Stimulated activated CD4-positive, alpha-beta T cell treated with anti-CD3 and anti-CD28 coated beads, TNF-alpha, amount 100 ng/mL, for 1 hour (primary cell): ENCODE data around the gene HOXC13.

Experiments
- DNase-seq, 3 donors: peaks; one replicate each; pipeline ENCODE4 v3.0.0-alpha.2; 2020; ENCODE audit warnings: low read depth in 3 of 3, low spot score in 1 of 3

HOXC13 gene

DNA sequence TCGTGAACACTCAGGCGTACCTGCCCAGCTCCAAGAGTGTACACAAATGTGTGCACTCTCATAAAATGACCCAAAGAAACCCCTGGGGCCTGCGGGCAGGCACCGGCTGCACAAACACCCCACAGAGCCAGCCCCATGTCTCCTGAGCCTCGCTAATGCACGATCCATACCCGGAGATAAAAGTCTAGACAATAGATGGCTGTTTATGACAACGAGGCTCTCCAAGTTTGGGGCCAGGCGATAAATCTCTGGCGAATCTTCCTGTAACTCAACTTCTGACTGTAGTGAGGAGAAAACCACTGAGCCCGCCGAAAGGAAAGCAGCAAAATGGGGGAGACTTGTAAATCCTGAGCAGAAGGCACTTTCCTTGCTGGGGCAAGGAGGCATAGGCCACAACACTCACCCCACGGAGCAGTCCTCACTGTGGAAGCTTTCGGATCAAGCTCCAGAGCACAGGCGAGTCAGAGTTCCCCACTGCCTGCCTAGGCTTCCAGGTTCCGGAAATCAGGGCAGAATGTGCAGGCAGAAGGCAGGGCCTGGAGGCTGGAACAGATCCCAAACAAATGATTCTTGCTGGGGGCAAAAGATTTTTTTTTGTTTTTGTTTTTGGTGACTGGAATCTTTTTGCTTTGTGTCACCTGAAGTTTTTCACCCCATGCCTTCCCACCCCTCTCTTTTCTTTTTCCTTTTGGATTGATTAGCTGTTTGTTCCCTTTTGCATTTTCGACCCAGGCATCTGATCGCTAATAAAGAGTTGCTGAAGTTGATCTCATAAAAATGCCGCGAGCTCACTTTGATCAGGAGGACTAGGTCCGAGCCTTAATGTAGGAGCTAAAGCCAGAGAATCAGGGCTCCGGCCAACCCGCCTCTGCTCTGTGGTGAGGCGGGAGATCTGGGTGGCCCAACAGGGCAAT lies 29.8 kb downstream of the HOXC13 start:
- no peak for DNase-seq

DNA sequence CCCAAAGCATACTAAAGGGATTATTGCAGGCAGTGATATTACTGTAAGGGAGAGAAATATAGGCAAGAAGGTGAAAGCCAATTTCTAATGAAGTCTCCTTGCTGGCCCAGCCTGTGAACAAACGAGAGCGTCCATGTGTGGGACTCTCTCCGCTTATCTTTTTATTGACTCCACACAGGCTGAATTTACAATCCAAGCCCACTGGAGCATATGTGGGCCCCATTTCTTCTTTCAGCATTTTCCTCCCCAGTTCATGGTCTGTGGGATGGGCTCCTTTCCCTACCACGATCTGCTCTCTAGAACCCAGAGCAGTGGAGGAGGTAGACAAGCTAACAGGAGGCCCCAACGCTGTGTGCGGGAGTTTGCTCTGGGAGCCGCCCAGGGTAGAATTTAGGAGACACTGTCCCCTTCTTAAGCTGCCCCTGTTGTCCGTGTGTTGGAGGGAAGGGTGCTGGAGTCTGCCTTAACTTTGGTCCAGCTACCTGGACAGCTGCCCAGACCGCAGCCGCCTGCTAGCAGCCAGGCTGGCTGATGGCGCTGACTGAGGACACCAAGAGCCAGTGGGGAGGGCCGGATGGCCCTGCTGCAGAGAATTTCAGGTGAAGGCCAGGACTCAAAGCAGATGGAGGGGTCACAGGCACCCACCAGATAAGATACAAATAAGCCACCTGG lies 31.1 kb downstream of the HOXC13 start:
- no peak for DNase-seq

GRCh38 chr12:53970451-53970850 lies 31.8 kb downstream of the HOXC13 start:
- DNase-seq: no peak

DNA sequence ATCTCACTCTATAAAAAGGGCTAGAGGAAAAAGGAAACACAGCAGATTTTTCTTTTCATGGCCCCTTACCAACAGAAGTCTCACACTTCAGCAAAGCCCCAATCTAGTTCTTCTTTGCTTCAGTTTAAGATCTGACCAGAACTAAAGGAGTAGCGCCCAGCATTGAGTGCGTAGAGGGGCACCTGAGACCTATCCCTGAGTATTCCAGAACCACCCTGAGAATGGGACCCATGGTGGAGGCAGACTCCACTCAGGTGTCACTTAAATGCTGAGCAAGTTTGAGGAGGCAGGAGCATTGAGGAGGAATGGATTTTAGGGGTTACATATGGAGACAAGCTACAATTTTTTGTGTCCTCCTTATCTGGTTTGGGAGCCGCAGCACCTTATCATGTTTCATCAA lies 32.5 kb downstream of the HOXC13 start:
- DNase-seq: no peak

- no peak for DNase-seq
Measured at GRCh38 chr12:53971686-53972085, 33.1 kb downstream of the HOXC13 start.

GRCh38 chr12:53972152-53972702 lies 33.6 kb downstream of the HOXC13 start:
- DNase-seq: no peak

- DNase-seq: no peak
Measured at GRCh38 chr12:53972722-53973235, 34.1 kb downstream of the HOXC13 start, which contains the start of gene HOXC11. Gene HOXC11 (plus strand): TSS chr12:53973126. CDS start chr12:53973242, 116 bp downstream.

GRCh38 chr12:53973236-53974042 lies 34.8 kb downstream of the HOXC13 start:
- DNase-seq: no peak

DNA sequence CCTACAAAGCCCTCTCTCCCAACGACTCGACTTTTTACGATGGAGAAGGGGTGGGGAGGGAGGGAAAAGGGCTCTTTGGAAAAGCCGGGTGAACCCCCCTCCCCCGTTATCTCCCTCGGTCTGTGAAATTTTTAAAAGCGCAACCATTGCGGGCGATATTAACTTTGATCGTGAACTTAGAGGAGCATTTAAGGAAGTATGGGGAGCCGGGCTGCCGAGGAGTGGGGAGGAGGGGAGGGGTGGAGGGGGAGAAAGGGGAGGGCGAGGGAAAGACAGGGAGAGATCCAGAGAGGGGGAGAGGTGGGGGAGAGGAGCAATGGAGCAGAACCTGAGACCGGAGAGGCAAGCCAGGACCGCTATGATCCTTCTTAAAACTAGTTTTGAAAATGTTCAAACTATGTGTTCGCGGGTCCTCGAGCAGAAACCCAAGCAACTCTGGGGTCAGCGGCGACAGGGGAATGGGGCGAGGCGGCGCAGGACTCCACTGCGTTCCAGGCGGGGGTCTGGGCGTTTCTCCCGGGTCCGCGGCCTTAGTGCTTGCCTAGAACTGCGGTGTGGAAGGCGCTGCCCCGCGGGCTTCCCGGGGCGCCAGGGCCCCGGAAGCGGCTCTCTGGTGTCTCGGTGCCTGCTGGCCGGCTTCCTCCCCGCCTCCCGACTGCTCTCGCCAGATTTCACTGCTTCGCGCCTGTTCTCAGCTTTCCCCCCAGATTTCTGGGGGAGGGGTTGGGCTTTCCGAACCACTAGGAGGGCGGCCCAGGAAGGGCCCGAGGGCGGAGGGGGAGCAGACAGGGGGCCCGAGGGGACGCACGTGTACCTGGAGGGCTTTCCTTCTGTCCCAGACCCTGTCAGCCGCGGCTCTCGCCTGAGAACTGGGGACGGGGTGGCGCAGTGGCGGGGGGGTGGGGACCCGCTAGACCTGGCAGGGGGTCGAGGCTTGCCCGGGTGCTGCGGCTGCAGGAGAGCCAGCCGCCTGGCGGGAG lies 35.7 kb downstream of the HOXC13 start, which contains the start of gene HOTAIR:
Gene HOTAIR (minus strand): TSS at position 871 of the 980 bp plus-strand sequence.
- DNase-seq: no peak

- no peak for DNase-seq
Measured at GRCh38 chr12:53975064-53975471, 36.4 kb downstream of the HOXC13 start.

DNA sequence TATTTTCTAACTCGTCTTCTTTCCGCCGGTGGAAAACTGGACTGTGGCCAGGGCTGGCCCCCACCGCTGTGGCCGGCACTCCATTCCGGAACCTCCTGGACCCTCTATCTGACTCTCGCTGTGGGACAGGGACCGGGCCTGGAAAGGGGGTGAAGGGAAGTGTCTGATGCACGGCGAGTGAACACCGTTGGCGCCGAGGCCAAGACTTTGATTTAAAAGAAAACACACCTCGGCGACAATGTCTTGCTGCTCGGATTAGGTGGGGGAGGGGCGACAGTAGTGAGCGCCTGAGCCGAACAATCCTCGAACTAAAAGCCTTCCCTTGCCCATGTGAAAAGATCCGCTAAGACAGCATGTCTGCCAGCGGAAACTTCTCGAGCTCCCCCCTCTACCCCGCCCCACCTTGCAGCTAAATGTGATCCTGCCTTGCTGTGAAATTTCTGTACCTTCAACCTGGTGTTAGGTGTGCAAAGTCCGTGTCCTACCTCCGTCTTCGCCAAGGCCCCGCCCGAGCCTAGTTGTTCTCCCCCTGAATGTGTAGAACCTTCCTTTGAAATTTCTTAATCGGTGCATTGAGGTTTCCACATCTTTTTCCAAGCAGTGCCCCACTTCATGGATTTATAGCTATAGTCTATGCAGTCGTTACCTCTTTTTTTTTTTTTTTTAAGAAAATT lies 37.0 kb downstream of the HOXC13 start:
- no peak for DNase-seq

DNA sequence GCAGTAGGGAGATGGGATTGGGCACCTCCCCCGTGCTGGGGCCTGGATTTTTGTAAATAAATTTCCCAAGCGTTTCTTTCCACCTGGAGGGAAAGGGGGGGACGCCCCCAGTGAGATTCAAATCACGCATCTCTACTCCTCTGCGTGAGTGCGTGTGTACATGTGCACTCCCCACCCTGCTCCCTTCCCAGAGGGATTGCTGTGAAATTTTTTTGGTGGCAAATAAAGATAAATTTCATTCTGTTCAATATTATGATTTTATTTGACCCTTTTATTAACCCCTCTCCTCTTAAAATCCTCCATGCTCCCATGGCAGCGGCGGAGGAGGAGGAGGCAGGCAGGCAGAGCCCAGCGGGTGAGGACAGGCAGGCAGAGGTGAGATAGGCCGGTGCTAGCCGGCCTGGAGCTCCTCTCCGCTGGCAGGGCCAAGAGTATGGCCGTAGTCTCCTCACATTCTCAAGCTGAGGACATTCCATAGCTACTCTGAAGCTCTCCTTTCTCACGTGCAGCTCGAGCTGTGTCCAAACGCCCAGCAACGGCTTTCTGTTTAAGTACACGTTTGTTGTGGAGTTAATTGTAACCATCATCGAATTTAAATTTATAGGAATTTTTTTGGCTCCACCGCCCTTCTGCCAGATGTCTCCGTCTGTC lies 37.7 kb downstream of the HOXC13 start:
- no peak for DNase-seq

DNA sequence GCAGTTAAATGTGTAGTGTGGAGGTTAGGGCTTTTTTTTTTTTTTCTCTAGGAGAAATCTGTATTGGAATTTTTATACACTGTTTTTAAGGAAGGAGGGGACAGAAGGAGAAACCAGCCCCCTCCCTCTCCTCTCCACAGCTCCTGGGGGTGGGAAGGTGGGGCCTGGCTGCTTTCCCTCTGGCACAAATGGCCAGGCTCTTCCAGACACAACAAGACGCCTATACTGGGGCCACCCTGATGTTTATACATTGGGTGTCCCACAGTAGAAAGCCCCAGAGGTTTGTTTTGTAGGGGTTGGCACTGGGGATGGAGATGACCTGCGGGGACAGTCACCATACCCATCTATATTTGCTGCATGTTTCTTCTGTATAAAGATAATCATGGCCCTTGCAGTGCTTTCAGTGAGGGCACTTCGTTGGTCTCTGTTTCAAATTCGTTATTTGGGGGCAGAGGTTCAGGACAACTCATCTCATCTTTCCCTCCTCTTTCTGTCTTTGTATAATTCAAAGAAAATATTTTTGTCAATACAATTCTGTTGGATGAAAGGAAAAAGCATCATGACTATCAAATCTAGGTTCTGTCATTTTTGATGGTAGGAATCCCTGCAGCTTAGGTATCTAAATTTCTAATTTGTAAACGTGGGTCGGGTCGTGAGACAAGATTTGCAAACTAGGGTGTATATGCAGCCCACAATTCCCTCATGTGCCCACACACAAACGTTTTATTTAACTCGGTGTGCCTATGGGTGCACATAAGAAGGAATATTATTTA lies 38.4 kb downstream of the HOXC13 start:
- DNase-seq: no peak

- DNase-seq: no peak
Measured at GRCh38 chr12:53977596-53978445, 39.2 kb downstream of the HOXC13 start.

DNA sequence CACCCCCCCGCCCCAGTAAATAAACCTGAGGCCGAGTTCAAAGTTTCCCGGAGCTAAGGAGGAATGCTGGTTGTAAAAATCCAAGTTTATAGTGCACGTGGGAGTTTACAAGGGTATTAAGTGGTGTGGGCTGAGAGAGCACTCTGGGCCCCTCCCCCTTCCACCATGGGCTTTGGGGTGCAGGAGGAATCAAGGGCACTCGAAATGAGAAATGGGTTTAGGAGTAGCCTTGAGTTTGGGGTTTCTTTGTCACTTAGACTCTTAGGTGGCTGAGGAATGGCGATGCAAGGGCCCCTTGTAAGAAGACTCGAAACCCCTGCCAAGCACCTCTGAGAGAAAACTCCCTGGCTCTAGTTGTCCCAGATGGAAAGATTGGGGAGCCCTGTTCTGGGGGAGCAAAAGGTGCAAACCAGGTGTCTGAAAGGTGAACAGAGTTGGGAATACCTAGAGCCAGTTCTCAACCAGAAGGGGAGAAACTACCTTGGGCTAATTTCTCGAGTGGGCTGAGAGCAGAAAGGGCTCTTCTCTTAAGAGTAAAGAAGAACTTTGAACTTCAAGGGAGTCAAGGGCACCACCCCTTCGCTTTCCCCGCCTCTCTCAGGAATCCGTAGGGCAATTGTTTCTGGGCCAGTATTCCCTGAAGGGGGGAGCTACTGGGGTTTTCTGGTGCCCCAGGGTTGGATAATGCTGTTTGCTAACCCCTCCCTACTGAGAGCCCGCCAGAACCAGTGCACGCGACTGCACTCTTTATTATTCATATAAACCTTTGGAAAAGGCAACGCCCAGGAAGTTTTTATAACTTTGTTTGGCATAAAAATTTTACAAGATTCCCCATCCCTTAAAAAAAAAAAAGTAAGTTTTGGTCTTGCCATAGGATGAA lies 40.1 kb downstream of the HOXC13 start:
- no peak for DNase-seq
